PC-3 (cell line): ENCODE results near the gene ANK3.

Experiments used
- CTCF ChIP-seq: fragments of 300-600 bp; sonication (generic); conservative IDR thresholded peaks from 2 replicates; pipeline ENCODE4 v1.5.1; 2017; ENCODE audit warnings: antibody characterized with exemption, low read depth, mild to moderate bottlenecking, low read length
- EZH2 ChIP-seq: fragments of 300-600 bp; sonication (generic); IDR thresholded peaks from one replicate; pipeline ENCODE4 v1.6.1; 2017; ENCODE audit warnings: antibody characterized with exemption, mild to moderate bottlenecking, low read length; ENCODE audit not compliant: unreplicated experiment
- EZH2phosphoT487 ChIP-seq: fragments of 300-600 bp; sonication (generic); IDR thresholded peaks from 2 replicates; pipeline ENCODE4 v1.6.1; 2018; ENCODE audit warnings: mild to moderate bottlenecking, antibody characterized with exemption, low read length, borderline replicate concordance

GRCh38 chr10:60347270-60347669 lies 42.4 kb downstream of the ANK3 start:
- TF ChIP-seq CTCF (no peak), EZH2 (no peak), EZH2phosphoT487 (no peak)
